ENCODE measurements around the gene CFL2.

Gene CFL2

GRCh38 chr14:34668111-34668510, 46.3 kb downstream of the CFL2 start:
- no peak for DNase-seq

- DNase-seq: no peak
Measured at GRCh38 chr14:34667007-34667406, 47.4 kb downstream of the CFL2 start.

GRCh38 chr14:34665785-34666435, 48.5 kb downstream of the CFL2 start:
- DNase-seq: no peak

GRCh38 chr14:34662561-34663088, 51.8 kb downstream of the CFL2 start:
- DNase-seq: no peak

- DNase-seq: no peak
Measured at GRCh38 chr14:34660796-34661195, 53.6 kb downstream of the CFL2 start.
